ENCODE measurements around the gene GLIPR1L1. TPM values are rescaled to one million over a fixed set of nuclear protein-coding genes. Genes with fewer than 3 reads are reported as not detected.

GLIPR1L1 gene
- total RNA-seq, 3 donors from 2014 or later (not counting 1 experiment from before 2014, with no cell fraction given) = not detected

- no peak for TF ChIP-seq CTCF (IDR thresholded peaks at IDR 0.05)
- intact Hi-C loops (cut with micrococcal nuclease) = no loop called here
- Mint-ChIP-seq H3K4me3 (no peak overlapping the region), H3K4me1 (peaks cover 12 to 16% of the 10 kb centered on the region in 2 donors), H3K27ac (no peak overlapping the region), H3K36me3 (no peaks in the 10 kb centered on the region), H3K9me3 (no peaks in the 10 kb centered on the region), H3K27me3 (ENCODE audit: low read depth in 2 of 2) (peaks cover 6 to 7% of the 10 kb centered on the region in 2 donors)
- Histone ChIP-seq H3K36me3 (ENCODE audit: control insufficient read depth, insufficient read depth, low read length) (no peaks in the 10 kb centered on the region), H3K4me3 (ENCODE audit: low read length) (no peak overlapping the region), H3K4me1 (ENCODE audit: control insufficient read depth, insufficient read depth, low read length) (peaks cover 8% of the 10 kb centered on the region), H3K9me3 (ENCODE audit: control insufficient read depth, insufficient read depth, low read length) (no peaks in the 10 kb centered on the region), H3K27me3 (ENCODE audit: control insufficient read depth, insufficient read depth, low read length) (no peaks in the 10 kb centered on the region), H3K27ac (ENCODE audit: low read length) (no peak overlapping the region)
- no peak for DNase-seq
- no CpG with 5 or more reads among the region's 1 CpG for WGBS (ENCODE audit: insufficient coverage)
- no peak for ATAC-seq
Measured at GRCh38 chr12:75327642-75328041, 6.8 kb upstream of the GLIPR1L1 start.

- H3K27ac ChIP-seq (ENCODE audit: low read length) = peak within 1 kb of the TSS; percentile 27
- no peaks in the 10 kb centered on the region for H3K9me3 Mint-ChIP-seq
- peaks cover 2% of the 10 kb centered on the region for H3K27me3 ChIP-seq (ENCODE audit: control insufficient read depth, insufficient read depth, low read length)
- no peaks in the 10 kb centered on the region for H3K36me3 ChIP-seq (ENCODE audit: control insufficient read depth, insufficient read depth, low read length)
- DNase-seq = peak; percentile 69 to 72
- H3K36me3 Mint-ChIP-seq = no peaks in the 10 kb centered on the region
- no peak for TF ChIP-seq CTCF (IDR thresholded peaks at IDR 0.05)
- 3% methylated on average over 39 of the region's 40 CpGs for WGBS (ENCODE audit: insufficient coverage)
- peak within 1 kb of the TSS; percentile 81 for H3K4me3 Mint-ChIP-seq
- H3K27ac Mint-ChIP-seq = peak within 1 kb of the TSS in 1 of 2 donors; percentile 84
- no peaks in the 10 kb centered on the region for H3K9me3 ChIP-seq (ENCODE audit: control insufficient read depth, insufficient read depth, low read length)
- peaks cover 16% of the 10 kb centered on the region for H3K4me1 ChIP-seq (ENCODE audit: control insufficient read depth, insufficient read depth, low read length)
- H3K27me3 Mint-ChIP-seq (ENCODE audit: low read depth in 2 of 2) = peaks cover 17 to 22% of the 10 kb centered on the region in 2 donors
- peaks cover 23 to 27% of the 10 kb centered on the region in 2 donors for H3K4me1 Mint-ChIP-seq
- intact Hi-C loops (cut with micrococcal nuclease) = loop anchor here (2.0 to 10.0 kb wide), 2 partner anchors 61 to 1015 kb away; partner anchors contain the start of genes BBS10 and GLIPR1L2
- peak; percentile 87 to 88 (median 88) for ATAC-seq
- H3K4me3 ChIP-seq (ENCODE audit: low read length) = peak within 1 kb of the TSS; percentile 54
Measured at GRCh38 chr12:75329918-75330826, 4.3 kb upstream of the GLIPR1L1 start, which contains the start of gene CAPS2. Gene CAPS2 (minus strand): TSS chr12:75330324. CDS start chr12:75326498, 3,826 bp downstream.

GRCh38 chr12:75337905-75338304, 3.4 kb downstream of the GLIPR1L1 start:
- H3K27ac Mint-ChIP-seq = no peak overlapping the region
- no peak for DNase-seq
- H3K27ac ChIP-seq (ENCODE audit: low read length) = no peak overlapping the region
- peaks cover 10 to 17% of the 10 kb centered on the region in 2 donors for H3K27me3 Mint-ChIP-seq (ENCODE audit: low read depth in 2 of 2)
- peaks cover 2% of the 10 kb centered on the region for H3K27me3 ChIP-seq (ENCODE audit: control insufficient read depth, insufficient read depth, low read length)
- no peak overlapping the region for H3K4me3 ChIP-seq (ENCODE audit: low read length)
- intact Hi-C loops (cut with micrococcal nuclease) = loop anchor here (10.0 kb wide), 1 partner anchor 1007 kb away; the partner anchor contains the start of gene BBS10
- H3K4me3 Mint-ChIP-seq = no peak overlapping the region
- H3K36me3 ChIP-seq (ENCODE audit: control insufficient read depth, insufficient read depth, low read length) = no peaks in the 10 kb centered on the region
- ATAC-seq = no peak
- no peaks in the 10 kb centered on the region for H3K36me3 Mint-ChIP-seq
- H3K4me1 ChIP-seq (ENCODE audit: control insufficient read depth, insufficient read depth, low read length) = peaks cover 8% of the 10 kb centered on the region
- H3K9me3 ChIP-seq (ENCODE audit: control insufficient read depth, insufficient read depth, low read length) = no peaks in the 10 kb centered on the region
- no peaks in the 10 kb centered on the region for H3K9me3 Mint-ChIP-seq
- peaks cover 11% of the 10 kb centered on the region in 2 donors for H3K4me1 Mint-ChIP-seq
- TF ChIP-seq CTCF (IDR thresholded peaks at IDR 0.05) = no peak
- 60% methylated on average over 1 of the region's 1 CpG for WGBS (ENCODE audit: insufficient coverage)
